Raji (cell line): ENCODE results near the gene RAD51B.

Experiments used
- POLR2A ChIP-seq: IDR thresholded peaks from 2 replicates; pipeline ENCODE4 v1.6.1; 2011; ENCODE audit warnings: low read depth, low read length, control low read depth; ENCODE audit not compliant: insufficient read depth

RAD51B gene

GRCh38 chr14:68497011-68497410 lies 677.4 kb downstream of the RAD51B start:
- no peak for TF ChIP-seq POLR2A

GRCh38 chr14:68499451-68499850 lies 679.9 kb downstream of the RAD51B start:
- no peak for TF ChIP-seq POLR2A

- TF ChIP-seq POLR2A = no peak
Measured at GRCh38 chr14:68501171-68501570, 681.6 kb downstream of the RAD51B start.

- TF ChIP-seq POLR2A = no peak
Measured at GRCh38 chr14:68501614-68502052, 682.1 kb downstream of the RAD51B start.

GRCh38 chr14:68502230-68502629 lies 682.7 kb downstream of the RAD51B start:
- no peak for TF ChIP-seq POLR2A

GRCh38 chr14:68503186-68503825 lies 683.7 kb downstream of the RAD51B start:
- no peak for TF ChIP-seq POLR2A

- TF ChIP-seq POLR2A = no peak
Measured at GRCh38 chr14:68504861-68505260, 685.3 kb downstream of the RAD51B start.

- no peak for TF ChIP-seq POLR2A
Measured at GRCh38 chr14:68506021-68506644, 686.6 kb downstream of the RAD51B start.

- TF ChIP-seq POLR2A = no peak
Measured at GRCh38 chr14:68506645-68507419, 687.3 kb downstream of the RAD51B start.

- no peak for TF ChIP-seq POLR2A
Measured at GRCh38 chr14:68507544-68508081, 688.0 kb downstream of the RAD51B start.

GRCh38 chr14:68508581-68508980 lies 689.0 kb downstream of the RAD51B start:
- TF ChIP-seq POLR2A = no peak

- no peak for TF ChIP-seq POLR2A
Measured at GRCh38 chr14:68509188-68509983, 689.8 kb downstream of the RAD51B start.

- no peak for TF ChIP-seq POLR2A
Measured at GRCh38 chr14:68510201-68511128, 690.9 kb downstream of the RAD51B start.
